GM19372 (cell line): ENCODE data around the gene SPEG.

Experiments used
- ATAC-seq: cut with Tn5 transposase; IDR thresholded peaks from one replicate; pipeline ENCODE4 v1.9.1; 2021; ENCODE audit warnings: mild to moderate bottlenecking, low read depth, moderate library complexity; ENCODE audit not compliant: unreplicated experiment

Gene SPEG

DNA sequence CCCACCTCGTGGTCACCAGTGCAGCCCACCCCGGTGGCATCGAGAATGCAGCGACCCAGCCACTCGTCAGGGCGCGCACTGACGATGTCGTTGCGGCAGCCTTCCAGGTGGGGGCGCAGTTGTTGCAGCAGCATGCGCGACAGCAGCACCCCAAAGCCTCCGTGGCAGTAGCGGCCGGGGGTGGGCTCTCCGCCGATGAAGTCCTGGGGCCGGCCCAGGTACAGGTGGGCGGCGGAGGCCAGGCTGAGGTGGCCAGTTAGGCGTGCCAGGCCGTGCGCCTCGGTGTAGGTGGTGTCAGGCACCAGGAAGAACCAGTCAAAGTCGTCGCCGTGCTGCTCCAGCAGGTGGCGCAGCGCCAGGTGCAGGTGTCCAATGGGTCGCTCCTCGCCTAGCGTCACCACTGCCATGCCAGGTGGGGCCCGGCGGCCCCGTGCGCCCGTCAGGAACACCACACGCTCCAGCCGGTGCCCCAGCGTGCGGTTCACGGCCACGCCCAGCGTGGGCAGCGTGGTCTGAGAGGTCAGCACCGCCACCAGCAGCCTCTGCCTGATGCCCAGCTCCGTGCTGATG lies 107.1 kb downstream of the SPEG start:
- ATAC-seq, result peak; percentile 40

DNA sequence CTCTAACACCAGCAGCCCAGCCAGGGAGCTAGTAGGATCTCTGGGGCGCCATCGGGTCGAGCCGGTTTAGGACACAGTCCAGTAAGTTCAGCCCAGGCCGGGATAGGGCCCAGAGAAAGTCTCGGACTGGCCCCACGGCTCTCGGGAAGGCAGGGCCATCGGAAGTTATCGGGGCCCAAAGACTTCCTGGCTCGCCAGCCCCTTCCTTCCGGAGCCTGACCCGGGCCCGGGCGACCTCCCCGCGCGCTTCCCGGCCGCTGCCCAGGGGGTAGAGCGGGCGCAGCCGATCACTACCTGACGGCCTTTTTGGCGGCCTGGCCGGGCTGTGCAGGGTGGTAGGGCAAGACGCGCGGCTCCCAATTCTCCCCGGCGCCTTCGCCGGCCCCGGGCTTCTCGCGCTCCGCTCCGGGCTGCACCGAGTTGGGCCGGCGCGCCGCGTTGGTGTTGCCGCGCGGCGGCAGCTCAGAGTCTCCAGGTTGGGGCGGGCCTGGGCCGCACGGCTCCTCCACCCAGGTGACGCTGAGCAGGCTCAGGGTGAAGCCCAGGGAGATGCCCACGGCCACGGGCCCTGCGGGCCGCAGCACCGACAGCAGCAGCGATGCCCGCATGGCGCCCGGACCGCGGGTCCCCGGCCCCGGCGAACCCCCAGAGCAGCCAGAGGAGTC lies 108.4 kb downstream of the SPEG start:
- peak; percentile 31 for ATAC-seq

DNA sequence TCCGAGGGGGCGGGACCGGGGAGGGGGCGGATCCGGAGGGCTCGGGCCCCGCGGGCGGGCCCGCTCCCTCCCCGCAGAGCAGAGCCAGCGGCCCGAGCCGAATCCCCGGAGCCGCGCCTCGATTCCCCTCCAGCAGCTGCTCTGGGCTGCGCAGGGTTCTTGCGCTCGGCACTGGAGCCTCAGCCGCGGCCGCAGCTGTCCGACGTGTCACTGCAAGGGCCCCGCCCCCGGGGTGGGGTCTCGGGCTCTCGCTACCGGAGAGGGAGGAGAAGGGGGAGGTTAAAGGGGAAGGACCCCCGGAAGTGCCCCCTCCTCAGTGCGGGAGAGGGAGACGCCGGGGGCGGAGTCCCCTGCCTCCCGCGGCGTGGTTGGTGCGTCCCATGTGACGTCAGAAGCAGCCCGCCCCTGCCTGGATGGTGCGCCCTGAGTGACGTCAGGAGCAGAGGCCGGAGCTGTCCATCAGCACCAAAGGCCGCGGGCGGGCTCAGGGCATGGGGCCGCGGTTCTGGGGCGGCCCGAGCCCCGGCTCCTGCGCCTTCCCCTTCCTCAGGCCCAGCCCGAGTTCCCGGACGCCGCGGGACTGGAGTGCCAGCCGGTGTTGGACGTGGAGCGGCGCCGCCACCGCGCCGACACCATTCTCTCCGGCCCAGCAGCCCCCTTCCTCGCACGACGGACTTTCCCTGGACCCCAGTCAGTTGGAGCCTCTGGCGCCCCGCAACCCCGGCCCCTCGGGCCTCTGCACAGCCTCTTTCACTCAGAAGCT lies 109.1 kb downstream of the SPEG start, which contains the start of the genes CHPF and TMEM198:
Gene CHPF, minus strand, starts transcription at position 214 of the 763 bp plus-strand sequence. CDS start 271 bp downstream, outside the sequence.
Gene TMEM198, plus strand, starts transcription at position 433 of the 763 bp plus-strand sequence. CDS start 700 bp downstream, outside the sequence.
- ATAC-seq, result peak; percentile 74

DNA sequence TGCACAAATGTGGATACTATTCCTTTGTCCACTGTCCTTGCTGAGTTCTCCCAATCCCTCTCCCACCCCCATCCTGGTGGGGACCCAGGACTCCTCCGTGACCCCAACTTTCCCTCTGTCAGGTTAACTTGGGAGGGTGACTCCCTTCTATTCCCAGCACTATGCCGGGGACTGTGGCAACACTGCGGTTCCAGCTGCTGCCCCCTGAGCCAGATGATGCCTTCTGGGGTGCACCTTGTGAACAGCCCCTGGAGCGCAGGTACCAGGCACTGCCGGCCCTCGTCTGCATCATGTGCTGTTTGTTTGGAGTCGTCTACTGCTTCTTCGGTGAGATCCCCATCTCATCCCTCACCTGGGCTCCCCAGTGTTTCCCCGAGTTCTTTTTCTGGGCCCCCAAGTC lies 109.9 kb downstream of the SPEG start:
- no peak for ATAC-seq

DNA sequence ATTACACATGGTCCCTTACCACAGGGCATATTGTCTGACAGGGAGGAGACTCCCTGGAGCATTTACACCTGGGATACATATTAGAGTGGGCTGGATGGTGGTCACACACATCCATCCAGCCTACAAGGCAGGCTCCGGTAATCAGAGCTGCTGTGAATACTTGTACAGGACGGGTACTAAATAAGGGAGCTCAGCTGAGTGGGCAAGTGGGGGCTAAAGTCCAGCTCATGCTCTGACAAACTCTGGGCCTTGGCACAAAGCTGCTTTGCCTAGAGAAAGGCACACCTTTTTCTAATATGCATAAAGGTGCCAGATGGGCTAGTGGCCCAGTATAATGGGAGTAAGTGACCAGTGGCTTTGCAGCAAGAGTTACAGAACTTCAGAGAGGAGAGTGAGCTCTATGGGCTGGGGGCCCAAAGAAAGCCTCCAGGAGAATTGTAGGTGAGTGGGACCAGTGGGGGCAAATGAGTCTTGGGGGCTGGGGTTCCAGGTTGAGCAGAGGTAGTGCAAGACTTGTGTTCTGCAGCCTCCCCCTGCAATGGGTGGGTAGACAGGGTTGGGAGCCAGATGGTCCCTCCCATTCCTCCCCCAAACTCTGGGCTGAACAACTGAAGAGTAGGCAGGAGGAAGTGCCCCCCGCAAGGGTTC lies 110.8 kb downstream of the SPEG start:
- ATAC-seq, result no peak

DNA sequence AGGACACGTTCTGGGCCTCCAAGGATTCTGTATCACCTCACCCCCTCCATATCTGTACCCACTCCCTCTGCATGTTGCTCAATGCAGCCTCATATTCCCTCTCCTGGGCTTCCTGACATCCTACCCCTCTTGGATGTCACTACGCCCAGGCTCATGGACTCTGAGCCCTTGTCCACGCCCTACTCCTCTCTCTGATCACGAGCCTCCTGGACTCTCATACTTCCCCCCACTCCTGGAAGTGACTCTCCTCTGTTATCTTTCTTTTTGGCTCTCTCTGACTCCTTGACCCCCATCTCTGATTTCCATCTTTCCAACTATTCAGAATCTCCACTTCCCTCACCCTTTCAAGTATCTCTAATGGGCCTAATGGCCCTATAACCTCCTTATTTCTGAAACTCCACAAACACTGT lies 111.3 kb downstream of the SPEG start:
- no peak for ATAC-seq

DNA sequence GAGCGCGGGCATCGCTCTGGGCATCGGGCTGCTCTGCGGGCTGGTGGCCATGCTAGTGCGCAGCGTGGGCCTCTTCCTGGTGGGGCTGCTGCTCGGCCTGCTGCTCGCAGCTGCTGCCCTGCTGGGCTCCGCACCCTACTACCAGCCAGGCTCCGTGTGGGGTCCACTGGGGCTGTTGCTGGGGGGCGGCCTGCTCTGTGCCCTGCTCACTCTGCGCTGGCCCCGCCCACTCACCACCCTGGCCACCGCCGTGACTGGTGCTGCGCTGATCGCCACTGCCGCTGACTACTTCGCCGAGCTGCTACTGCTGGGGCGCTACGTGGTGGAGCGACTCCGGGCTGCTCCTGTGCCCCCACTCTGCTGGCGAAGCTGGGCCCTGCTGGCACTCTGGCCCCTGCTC lies 113.0 kb downstream of the SPEG start:
- ATAC-seq, result no peak
